ENCODE results near the gene ARID1B. TPM values are rescaled to one million over a fixed set of nuclear protein-coding genes. Genes with fewer than 3 reads are reported as not detected.

The ARID1B gene
- total RNA-seq, 4 donors from 2014 or later = 25.2 to 103 (median 59.5) TPM

- H3K9me3 ChIP-seq = no peaks in the 10 kb centered on the region
- H3K27ac ChIP-seq = no peak overlapping the region
- no peaks in the 10 kb centered on the region for H3K27me3 ChIP-seq
- peaks cover 9 to 82% (median 23%) of the 10 kb centered on the region in 3 donors for H3K4me1 ChIP-seq
- no peak for TF ChIP-seq POLR2A (IDR thresholded peaks at IDR 0.05)
- TF ChIP-seq CTCF (IDR thresholded peaks at IDR 0.05) = no peak
- WGBS, 2 donors = 95% methylated on average over 13 to 15 of the region's 19 CpGs
- H3K36me3 ChIP-seq = peaks cover 0 to 5% (median 0%) of the 10 kb centered on the region in 3 donors
- DNase-seq = no peak
- H3K4me3 ChIP-seq = no peak overlapping the region
- intact Hi-C loops (cut with DNase I) = no loop called here
These were observed 20.9 kb downstream of the ARID1B start for GRCh38 chr6:156797901-156798735.

GRCh38 chr6:156801712-156802111, 24.5 kb downstream of the ARID1B start:
- Histone ChIP-seq H3K4me3 (no peak overlapping the region), H3K27ac (peak overlapping the region in 2 of 4 donors; percentile 36 to 45), H3K27me3 (no peaks in the 10 kb centered on the region), H3K36me3 (peaks cover 0 to 5% (median 0%) of the 10 kb centered on the region in 3 donors), H3K4me1 (peaks cover 0 to 72% (median 6%) of the 10 kb centered on the region in 3 donors), H3K9me3 (no peaks in the 10 kb centered on the region)
- 28 to 31% methylated on average over 6 of the region's 6 CpGs for WGBS, 2 donors
- TF ChIP-seq POLR2A (IDR thresholded peaks at IDR 0.05) (no peak), CTCF (IDR thresholded peaks at IDR 0.05) (no peak)
- intact Hi-C loops (cut with DNase I) = no loop called here
- no peak for DNase-seq

GRCh38 chr6:156803353-156803752, 26.2 kb downstream of the ARID1B start:
- intact Hi-C loops (cut with DNase I) = no loop called here
- Histone ChIP-seq H3K27me3 (no peaks in the 10 kb centered on the region), H3K9me3 (no peaks in the 10 kb centered on the region), H3K4me1 (peaks cover 0 to 73% (median 9%) of the 10 kb centered on the region in 3 donors), H3K4me3 (no peak overlapping the region), H3K27ac (no peak overlapping the region), H3K36me3 (peaks cover 0 to 5% (median 0%) of the 10 kb centered on the region in 3 donors)
- WGBS, 2 donors = 67 to 75% methylated on average over 2 of the region's 2 CpGs
- TF ChIP-seq POLR2A (IDR thresholded peaks at IDR 0.05) = no peak
- TF ChIP-seq CTCF (IDR thresholded peaks at IDR 0.05) = no peak
- DNase-seq = no peak

- Histone ChIP-seq H3K4me3 (no peak overlapping the region), H3K9me3 (no peaks in the 10 kb centered on the region), H3K27me3 (no peaks in the 10 kb centered on the region), H3K36me3 (peaks cover 0 to 5% (median 0%) of the 10 kb centered on the region in 3 donors), H3K27ac (no peak overlapping the region), H3K4me1 (peaks cover 0 to 79% (median 9%) of the 10 kb centered on the region in 3 donors)
- no peak for TF ChIP-seq CTCF (IDR thresholded peaks at IDR 0.05)
- TF ChIP-seq POLR2A (IDR thresholded peaks at IDR 0.05) = no peak
- 86 to 89% methylated on average over 4 of the region's 4 CpGs for WGBS, 2 donors
- intact Hi-C loops (cut with DNase I) = no loop called here
- DNase-seq = no peak
These were observed 27.2 kb downstream of the ARID1B start for GRCh38 chr6:156804402-156804801.

GRCh38 chr6:156806155-156806554, 29.0 kb downstream of the ARID1B start:
- TF ChIP-seq CTCF (IDR thresholded peaks at IDR 0.05) (no peak), POLR2A (IDR thresholded peaks at IDR 0.05) (no peak)
- Histone ChIP-seq H3K27me3 (no peaks in the 10 kb centered on the region), H3K27ac (peak overlapping the region in 2 of 4 donors; percentile 24 to 31), H3K4me1 (peaks cover 5 to 82% (median 9%) of the 10 kb centered on the region in 3 donors), H3K9me3 (no peaks in the 10 kb centered on the region), H3K4me3 (no peak overlapping the region), H3K36me3 (peaks cover 0 to 8% (median 0%) of the 10 kb centered on the region in 3 donors)
- 71 to 87% methylated on average over 4 of the region's 4 CpGs for WGBS, 2 donors
- intact Hi-C loops (cut with DNase I) = no loop called here
- DNase-seq = no peak
